ENCODE measurements around the gene FAM110A. TPM values are rescaled to one million over a fixed set of nuclear protein-coding genes. Genes with fewer than 3 reads are reported as not detected.
"Not testable (repeated sequence)": the region's sequence is repeated elsewhere in the genome, so short reads cannot be mapped to it uniquely, and the experiment has no call there.

The FAM110A gene
- total RNA-seq, 1 donor from 2014 or later: 1.9 TPM

DNA sequence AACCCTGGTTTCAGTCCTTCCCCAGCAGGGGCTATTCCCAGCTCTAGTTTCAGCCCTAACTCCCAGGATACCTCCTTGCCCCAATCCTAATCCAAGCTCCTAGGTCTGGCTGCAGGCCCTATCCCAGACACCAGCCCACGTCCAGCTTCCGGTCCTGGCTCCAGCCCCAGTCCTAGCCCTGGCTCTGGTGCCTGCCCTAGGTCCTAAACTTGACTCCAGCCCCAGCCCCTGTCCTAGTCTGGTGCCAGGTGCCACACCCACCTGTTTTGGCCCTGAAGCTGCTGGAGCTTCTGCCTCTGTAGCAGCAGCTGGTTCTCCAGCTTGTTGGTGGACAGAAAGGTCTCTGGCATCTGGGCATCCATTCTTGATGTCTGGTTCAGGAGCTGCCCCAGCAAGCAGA lies 54.5 kb downstream of the FAM110A start:
- intact Hi-C loops (cut with DNase I): no loop called here

DNA sequence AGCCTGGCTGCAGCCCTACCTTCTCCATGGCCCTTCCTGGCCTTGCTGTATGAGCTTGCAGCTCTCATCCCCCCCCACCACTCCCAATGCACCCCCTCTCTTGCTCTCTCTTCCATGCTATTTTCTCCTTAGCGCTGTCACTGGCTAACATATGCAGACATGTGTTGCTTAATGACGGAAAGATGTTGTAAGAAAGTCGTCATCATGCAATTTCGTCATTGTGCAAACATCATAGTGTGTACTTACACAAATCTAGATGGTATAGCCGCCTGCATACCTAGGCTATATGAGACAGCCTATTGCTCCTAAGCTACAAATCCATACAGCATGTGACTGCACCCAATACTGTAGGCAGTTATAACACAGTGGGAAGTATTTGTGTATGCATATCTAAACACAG lies 55.6 kb downstream of the FAM110A start:
- intact Hi-C loops (cut with DNase I): no loop called here
- DNase-seq: no peak

More for the DNA sequence above, 54.5 kb downstream of the FAM110A start:
- peak; percentile 62 for DNase-seq
- ATAC-seq (ENCODE audit: poor library complexity): no peak

DNA sequence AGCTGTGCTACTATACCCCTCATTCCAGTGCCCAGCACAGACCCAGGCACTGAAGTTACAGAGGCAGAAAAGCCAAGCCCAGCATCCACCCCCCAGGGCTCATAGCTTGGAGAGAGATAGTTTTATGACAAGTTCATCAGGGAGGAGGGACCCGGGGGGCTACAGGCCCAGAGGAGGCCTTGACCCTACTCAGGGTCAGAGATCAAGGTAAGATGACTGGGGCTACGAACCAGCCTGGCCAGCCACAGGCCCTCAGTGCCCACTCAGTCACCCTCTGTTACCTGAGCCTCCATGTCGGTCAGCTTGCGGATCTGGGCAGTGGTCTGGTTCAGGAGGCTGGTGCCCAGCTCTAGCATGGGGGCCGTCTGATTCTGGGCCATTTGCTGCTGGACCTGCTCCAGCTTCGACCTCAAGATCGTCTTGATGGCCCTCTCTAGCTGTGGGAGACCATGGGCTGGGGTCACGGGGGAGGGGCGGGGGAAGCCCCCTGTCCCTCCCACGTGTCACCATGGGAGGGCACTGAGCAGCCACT lies 56.5 kb downstream of the FAM110A start:
- DNase-seq (no peak), ATAC-seq (ENCODE audit: poor library complexity) (no peak)
- intact Hi-C loops (cut with DNase I): no loop called here

More for the DNA sequence above, 55.6 kb downstream of the FAM110A start:
- no peak for ATAC-seq (ENCODE audit: poor library complexity)

DNA sequence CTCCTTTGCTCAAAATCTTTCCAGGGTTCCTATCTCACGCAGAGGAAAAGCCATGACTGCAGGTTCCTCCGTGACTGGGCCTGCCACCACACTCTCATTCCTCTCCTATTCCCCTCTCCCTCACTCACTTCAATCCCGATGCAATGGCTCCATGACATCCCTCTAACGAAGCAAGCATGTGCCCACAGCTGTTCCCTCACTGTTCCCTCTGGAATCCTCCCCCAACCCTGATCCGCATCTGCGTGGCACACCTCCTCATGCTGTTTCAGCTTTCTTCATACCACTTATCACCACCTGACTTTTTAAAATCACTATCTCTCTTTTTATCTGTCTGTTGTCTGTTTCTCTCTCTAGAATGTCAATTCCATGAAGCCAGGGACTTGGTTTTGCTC lies 57.1 kb downstream of the FAM110A start:
- ATAC-seq (ENCODE audit: poor library complexity) (no peak), DNase-seq (no peak)
- intact Hi-C loops (cut with DNase I): no loop called here

GRCh38 chr20:891058-891705 lies 57.7 kb downstream of the FAM110A start:
- peak; percentile 86 for DNase-seq
- intact Hi-C loops (cut with DNase I): no loop called here
- peak; percentile 94 for ATAC-seq (ENCODE audit: poor library complexity)

DNA sequence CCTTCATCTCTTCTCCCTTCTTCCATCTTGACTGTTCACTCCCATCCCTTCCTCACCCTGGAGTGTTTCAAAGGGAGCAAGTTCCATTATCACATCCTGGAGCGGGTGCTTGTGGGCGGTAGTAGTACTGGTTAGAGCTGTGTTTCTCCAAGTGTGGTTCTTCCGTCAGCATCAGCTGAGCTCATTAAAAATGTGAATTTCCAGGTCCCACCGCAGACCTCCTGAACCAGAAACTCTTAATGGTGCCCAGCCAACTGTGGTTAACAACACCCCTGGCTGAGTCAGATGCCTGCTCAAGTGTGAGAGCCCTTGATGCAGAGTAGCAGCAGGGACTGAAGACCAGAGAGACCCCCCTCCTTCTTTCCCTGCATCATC lies 58.2 kb downstream of the FAM110A start:
- ATAC-seq (ENCODE audit: poor library complexity): no peak
- DNase-seq: no peak
- intact Hi-C loops (cut with DNase I): no loop called here

DNA sequence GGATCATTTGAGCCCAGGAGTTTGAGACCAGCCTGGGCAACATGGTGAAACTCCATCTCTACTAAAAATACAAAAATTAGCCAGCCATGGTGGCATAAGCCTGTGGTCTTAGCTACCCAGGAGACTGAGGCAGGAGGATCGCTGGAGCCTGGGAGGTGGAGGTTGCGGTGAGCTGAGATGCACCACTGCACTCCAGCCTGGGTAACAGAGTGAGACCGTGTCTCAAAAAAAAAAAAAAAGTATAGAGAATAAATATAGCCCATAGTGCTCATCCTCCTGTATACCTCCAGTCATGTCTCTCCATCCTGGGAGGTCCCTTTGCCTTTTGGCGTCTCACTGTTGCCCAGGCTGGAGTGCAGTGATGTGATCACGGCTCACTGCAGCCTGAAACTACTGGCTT lies 58.9 kb downstream of the FAM110A start:
- DNase-seq; intact Hi-C loops (cut with DNase I); ATAC-seq (ENCODE audit: poor library complexity): not testable (repeated sequence)

Other genes with a start within 250 kb of the FAM110A start
- 13.4 TPM for gene TCF15, start 223.4 kb upstream of the FAM110A start, total RNA-seq
- gene SRXN1, start 180.5 kb upstream of the FAM110A start, total RNA-seq: 47.6 TPM
- gene SCRT2, start 157.9 kb upstream of the FAM110A start, total RNA-seq: not detected
- 2.2 TPM for gene SLC52A3, start 65.2 kb upstream of the FAM110A start, total RNA-seq
- not detected for gene ANGPT4, start 82.6 kb downstream of the FAM110A start, total RNA-seq
- not detected for gene RSPO4, start 168.6 kb downstream of the FAM110A start, total RNA-seq